ENCODE data around the gene CTSS.

Gene CTSS

GRCh38 chr1:150696995-150697927, 68.3 kb downstream of the CTSS start, which contains the start of gene GOLPH3L:
Gene GOLPH3L (minus strand): TSS chr1:150697154. CDS start chr1:150694838, 2,316 bp downstream.
- peak; percentile 63 to 73 for DNase-seq (ENCODE audit: low read depth in 2 of 2)

GRCh38 chr1:150696590-150696989, 69.0 kb downstream of the CTSS start:
- no peak for DNase-seq (ENCODE audit: low read depth in 2 of 2)

GRCh38 chr1:150696162-150696561, 69.4 kb downstream of the CTSS start:
- no peak for DNase-seq (ENCODE audit: low read depth in 2 of 2)

GRCh38 chr1:150695561-150695960, 70.0 kb downstream of the CTSS start:
- DNase-seq (ENCODE audit: low read depth in 2 of 2): no peak

- no peak for DNase-seq (ENCODE audit: low read depth in 2 of 2)
Observed at GRCh38 chr1:150692720-150693119, 72.9 kb downstream of the CTSS start.

GRCh38 chr1:150688763-150689162, 76.8 kb downstream of the CTSS start:
- DNase-seq (ENCODE audit: low read depth in 2 of 2): no peak

- DNase-seq (ENCODE audit: low read depth in 2 of 2): no peak
Observed at GRCh38 chr1:150686275-150686674, 79.3 kb downstream of the CTSS start.

GRCh38 chr1:150683914-150684313, 81.7 kb downstream of the CTSS start:
- DNase-seq (ENCODE audit: low read depth in 2 of 2): no peak

All from stimulated activated CD4-positive, alpha-beta T cell treated with anti-CD3 and anti-CD28 coated beads, Interleukin-1b, Interleukin-23, amount 100 ng/mL, for 1 hour (primary cell).